ENCODE results near the gene COBL.

Gene COBL

DNA sequence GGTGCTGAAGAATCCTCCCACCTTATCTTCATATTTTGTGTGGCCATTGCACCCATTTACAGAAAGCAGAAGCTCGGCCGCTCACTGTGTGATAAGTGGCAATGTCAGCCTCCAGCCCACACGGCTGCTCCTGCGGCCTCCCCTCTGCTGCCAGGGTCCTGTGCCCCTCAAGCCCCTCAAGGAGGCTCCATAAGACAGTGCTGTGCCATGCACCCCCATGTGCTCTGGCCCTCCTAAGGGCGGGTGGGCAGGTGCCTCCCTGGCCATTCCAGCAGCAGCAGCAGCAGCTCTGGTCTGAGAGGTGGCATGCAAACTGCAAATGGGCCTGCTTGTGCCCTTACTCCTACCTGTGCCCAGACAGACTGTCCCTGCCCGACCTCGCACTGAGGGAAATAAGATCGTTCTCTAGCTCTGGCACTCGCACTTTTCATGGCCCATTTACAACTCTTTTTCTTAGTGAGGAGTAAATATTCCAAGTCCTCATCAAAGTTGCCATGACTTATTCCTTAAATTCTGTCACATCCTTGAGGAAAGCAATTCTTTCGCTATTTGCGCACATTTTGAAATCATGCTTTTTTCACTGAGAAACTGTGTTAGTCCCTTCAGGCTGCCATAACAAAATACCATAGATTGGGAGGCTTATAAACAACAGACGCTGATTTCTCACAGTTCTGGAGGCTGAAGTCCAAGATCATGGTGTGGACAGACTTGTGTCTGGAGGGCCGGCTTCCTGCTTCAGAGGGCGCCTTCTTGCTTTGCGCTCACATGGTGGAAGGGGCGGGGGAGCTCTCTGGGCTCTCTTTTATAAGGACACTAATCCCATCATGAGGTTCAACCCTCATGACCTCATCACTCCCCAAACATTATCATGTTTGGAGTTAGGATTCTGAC is 187.8 kb downstream of the COBL start:
- Mint-ChIP-seq H3K27me3 (ENCODE audit: low read depth) (no peaks in the 10 kb centered on the region), H3K27ac (no peak overlapping the region), H3K4me1 (no peaks in the 10 kb centered on the region), H3K36me3 (ENCODE audit: low read depth) (peaks cover 10% of the 10 kb centered on the region), H3K9me3 (peaks cover 6% of the 10 kb centered on the region), H3K4me3 (no peak overlapping the region)
- TF ChIP-seq CTCF (IDR thresholded peaks at IDR 0.05; ENCODE audit: unreplicated experiment in 3 of 3): no peak

DNA sequence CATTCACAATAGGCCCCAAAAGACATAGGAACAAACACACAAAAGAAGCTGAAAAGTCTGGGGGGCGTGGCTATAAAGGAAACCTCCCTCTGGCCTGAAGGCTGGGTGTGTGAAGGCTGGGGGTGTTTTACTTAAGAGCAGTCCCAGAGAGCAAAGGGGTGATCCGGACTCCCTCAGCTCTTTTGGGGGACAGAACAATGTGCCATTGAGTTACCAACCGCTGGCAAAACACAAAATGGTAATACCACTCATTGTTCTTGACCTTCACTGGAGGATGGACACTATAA is 189.0 kb downstream of the COBL start:
- Mint-ChIP-seq H3K9me3 (peaks cover 6% of the 10 kb centered on the region), H3K4me3 (no peak overlapping the region), H3K4me1 (no peaks in the 10 kb centered on the region), H3K36me3 (ENCODE audit: low read depth) (peaks cover 9% of the 10 kb centered on the region), H3K27me3 (ENCODE audit: low read depth) (no peaks in the 10 kb centered on the region), H3K27ac (no peak overlapping the region)
- no peak for TF ChIP-seq CTCF (IDR thresholded peaks at IDR 0.05; ENCODE audit: unreplicated experiment in 3 of 3)

GRCh38 chr7:51126813-51127617 is 189.6 kb downstream of the COBL start:
- H3K27me3 Mint-ChIP-seq (ENCODE audit: low read depth): no peaks in the 10 kb centered on the region
- no peaks in the 10 kb centered on the region for H3K4me1 Mint-ChIP-seq
- peaks cover 4% of the 10 kb centered on the region for H3K36me3 Mint-ChIP-seq (ENCODE audit: low read depth)
- TF ChIP-seq CTCF (IDR thresholded peaks at IDR 0.05; ENCODE audit: unreplicated experiment in 3 of 3): no peak
- peaks cover under 1% of the 10 kb centered on the region for H3K9me3 Mint-ChIP-seq
- no peak overlapping the region for H3K27ac Mint-ChIP-seq
- no peak overlapping the region for H3K4me3 Mint-ChIP-seq

DNA sequence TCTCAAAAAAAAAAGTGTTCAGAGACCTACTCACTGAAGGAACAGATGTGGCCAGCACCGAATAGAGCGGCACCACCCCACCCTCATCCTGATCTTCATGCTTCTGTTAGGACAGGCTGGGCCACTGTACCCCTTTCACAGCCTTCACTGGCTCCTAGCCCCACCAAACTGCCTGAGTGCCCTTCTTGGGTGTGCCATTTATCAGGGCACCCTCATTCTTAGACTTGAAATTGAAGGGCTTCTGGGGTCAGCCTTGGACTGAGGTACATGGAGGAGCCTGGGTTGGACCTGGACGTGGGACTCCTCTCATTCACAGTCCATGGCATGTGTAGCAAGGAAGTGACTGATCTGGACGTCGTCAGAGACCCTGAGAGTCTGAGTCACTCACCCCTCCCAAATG is 190.3 kb downstream of the COBL start:
- H3K9me3 Mint-ChIP-seq: no peaks in the 10 kb centered on the region
- no peaks in the 10 kb centered on the region for H3K4me1 Mint-ChIP-seq
- no peaks in the 10 kb centered on the region for H3K36me3 Mint-ChIP-seq (ENCODE audit: low read depth)
- no peaks in the 10 kb centered on the region for H3K27me3 Mint-ChIP-seq (ENCODE audit: low read depth)
- TF ChIP-seq CTCF (IDR thresholded peaks at IDR 0.05; ENCODE audit: unreplicated experiment in 3 of 3): no peak
- no peak overlapping the region for H3K4me3 Mint-ChIP-seq
- H3K27ac Mint-ChIP-seq: no peak overlapping the region

DNA sequence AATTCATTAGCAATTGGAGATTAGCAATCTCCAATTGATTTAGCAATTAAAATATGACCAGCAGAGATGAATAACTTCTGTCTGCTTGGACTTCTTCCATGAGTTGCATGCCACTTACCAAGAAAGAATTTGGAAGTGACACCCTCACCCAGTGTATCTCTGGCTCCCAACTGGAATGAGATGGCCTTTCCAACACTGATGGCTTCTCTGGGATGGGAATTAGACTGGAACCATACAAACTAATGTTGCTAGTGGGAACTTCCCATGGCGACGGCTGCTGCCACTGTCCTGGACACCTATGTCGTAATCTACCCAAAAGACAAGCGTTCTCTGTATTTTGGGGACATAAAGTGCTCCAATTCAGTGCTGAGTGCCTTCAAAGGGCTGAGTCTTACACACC is 192.3 kb downstream of the COBL start:
- no peak overlapping the region for H3K4me3 Mint-ChIP-seq
- H3K36me3 Mint-ChIP-seq (ENCODE audit: low read depth): no peaks in the 10 kb centered on the region
- H3K9me3 Mint-ChIP-seq: no peaks in the 10 kb centered on the region
- H3K4me1 Mint-ChIP-seq: no peaks in the 10 kb centered on the region
- H3K27me3 Mint-ChIP-seq (ENCODE audit: low read depth): no peaks in the 10 kb centered on the region
- no peak for TF ChIP-seq CTCF (IDR thresholded peaks at IDR 0.05; ENCODE audit: unreplicated experiment in 3 of 3)
- H3K27ac Mint-ChIP-seq: no peak overlapping the region
